ENCODE measurements around the gene HIPK2. TPM values are rescaled to one million over a fixed set of nuclear protein-coding genes. Genes with fewer than 3 reads are reported as not detected.

The HIPK2 gene
- total and polyA plus RNA-seq, 12 donors = 19.7 to 203 (median 127) TPM

- intact Hi-C loops (cut with DNase I) = loop anchor here in 1 of 10 donors (5.0 kb wide), 1 partner anchor 360 kb away; no protein-coding TSS in a partner anchor
- Histone ChIP-seq H3K9me3 (no peaks in the 10 kb centered on the region), H3K4me1 (peaks cover 0 to 49% (median 27%) of the 10 kb centered on the region in 9 donors), H3K27me3 (no peaks in the 10 kb centered on the region), H3K36me3 (peaks cover 0 to 36% (median 0%) of the 10 kb centered on the region in 9 donors), H3K27ac (no peak overlapping the region), H3K4me3 (no peak overlapping the region)
- ATAC-seq (no peak), DNase-seq (no peak)
- 89 to 91% methylated on average over 4 of the region's 4 CpGs for WGBS, 2 donors
- TF ChIP-seq CTCF (IDR thresholded peaks at IDR 0.05) = no peak
These were observed 135.5 kb downstream of the HIPK2 start for GRCh38 chr7:139642283-139642682.

GRCh38 chr7:139641337-139641992, 136.3 kb downstream of the HIPK2 start:
- Histone ChIP-seq H3K27me3 (no peaks in the 10 kb centered on the region), H3K27ac (no peak overlapping the region), H3K4me1 (peaks cover 0 to 41% (median 19%) of the 10 kb centered on the region in 9 donors), H3K9me3 (peaks cover 0 to 4% (median 0%) of the 10 kb centered on the region in 11 donors), H3K36me3 (peaks cover 0 to 41% (median 0%) of the 10 kb centered on the region in 9 donors), H3K4me3 (no peak overlapping the region)
- DNase-seq (no peak), ATAC-seq (no peak)
- intact Hi-C loops (cut with DNase I) = loop anchor here in 1 of 10 donors (5.0 kb wide), 1 partner anchor 361 kb away; no protein-coding TSS in a partner anchor
- WGBS, 2 donors = 95 to 98% methylated on average over 14 of the region's 14 CpGs
- no peak for TF ChIP-seq CTCF (IDR thresholded peaks at IDR 0.05)

- H3K36me3 ChIP-seq = peaks cover 0 to 44% (median 0%) of the 10 kb centered on the region in 9 donors
- H3K4me1 ChIP-seq = peaks cover 0 to 33% (median 12%) of the 10 kb centered on the region in 9 donors
- no peak for TF ChIP-seq CTCF (IDR thresholded peaks at IDR 0.05)
- 96 to 97% methylated on average over 2 of the region's 2 CpGs for WGBS, 2 donors
- ATAC-seq = no peak
- H3K27ac ChIP-seq = no peak overlapping the region
- peaks cover 0 to 5% (median 0%) of the 10 kb centered on the region in 11 donors for H3K9me3 ChIP-seq
- DNase-seq = no peak
- intact Hi-C loops (cut with DNase I) = loop anchor here in 1 of 10 donors (5.0 kb wide), 1 partner anchor 362 kb away; no protein-coding TSS in a partner anchor
- H3K4me3 ChIP-seq = no peak overlapping the region
- H3K27me3 ChIP-seq = no peaks in the 10 kb centered on the region
These were observed 137.1 kb downstream of the HIPK2 start for GRCh38 chr7:139640681-139641080.

GRCh38 chr7:139639563-139639962, 138.2 kb downstream of the HIPK2 start:
- Histone ChIP-seq H3K27ac (no peak overlapping the region), H3K36me3 (peaks cover 0 to 34% (median 0%) of the 10 kb centered on the region in 9 donors), H3K4me1 (peaks cover 0 to 31% (median 9%) of the 10 kb centered on the region in 9 donors), H3K4me3 (no peak overlapping the region), H3K27me3 (no peaks in the 10 kb centered on the region), H3K9me3 (peaks cover 0 to 5% (median 0%) of the 10 kb centered on the region in 11 donors)
- ATAC-seq = peak in 5 of 8 donors; percentile 14 to 43 (median 23)
- TF ChIP-seq CTCF (IDR thresholded peaks at IDR 0.05) = no peak
- DNase-seq = no peak
- WGBS, 2 donors = 79 to 83% methylated on average over 6 of the region's 6 CpGs
- intact Hi-C loops (cut with DNase I) = no loop called here
